ENCODE results near the gene DGKH. TPM values are rescaled to one million over a fixed set of nuclear protein-coding genes. Genes with fewer than 3 reads are reported as not detected.

The DGKH gene
- total and polyA plus RNA-seq, 9 of the 15 experiments (the other 6 are each of a cell fraction or from before 2014, with no cell fraction given), result 0.38 to 4.4 (median 3.1) TPM

- no peak for TF ChIP-seq ZNF407 (IDR thresholded peaks at IDR 0.05; ENCODE audit: low read depth)
- 0 out of 2 replicates have a peak, but pooled peaks have one; percentile 12 for TF ChIP-seq PML (IDR thresholded peaks at IDR 0.05; ENCODE audit: low read length)
- TF ChIP-seq ARID4B (CRISPR knock-in tag; IDR thresholded peaks at IDR 0.05), result 0 out of 2 replicates have a peak, but pooled peaks have one; percentile 19
- peak; percentile 13 to 31; a peak in 2 of 4 replicates for TF ChIP-seq RAD21 (CRISPR knock-in tag; conservative IDR thresholded peaks at IDR 0.05 in 1 of 2, IDR thresholded peaks at IDR 0.05 in 1 of 2)
- TF ChIP-seq PCBP1 (IDR thresholded peaks at IDR 0.05; ENCODE audit: low read depth, low read length, poor library complexity, severe bottlenecking), result peak; percentile 14
- TF ChIP-seq YY1 (IDR thresholded peaks at IDR 0.05; ENCODE audit: borderline replicate concordance in 1 of 3, control insufficient read depth in 1 of 3, extremely low read depth in 1 of 3, insufficient read depth in 3 of 3, insufficient read length in 1 of 3, insufficient replicate concordance in 2 of 3, low read depth in 1 of 3, low read length in 2 of 3), result peak in 1 of 3 experiments; percentile 46
- no peak for TF ChIP-seq MAFG (tag; conservative IDR thresholded peaks at IDR 0.05)
- TF ChIP-seq MEIS2 (IDR thresholded peaks at IDR 0.05; ENCODE audit: partially characterized antibody), result peak; percentile 24
- no peak for TF ChIP-seq NR1H2 (CRISPR knock-in tag; IDR thresholded peaks at IDR 0.05)
- TF ChIP-seq MAZ (CRISPR knock-in tag; conservative IDR thresholded peaks at IDR 0.05 in 1 of 2, IDR thresholded peaks at IDR 0.05 in 1 of 2), result 0 out of 4 replicates have a peak, but pooled peaks of 1 of the 2 experiments have one; percentile 60
- TF ChIP-seq NRF1 (conservative IDR thresholded peaks at IDR 0.05 in 1 of 2, IDR thresholded peaks at IDR 0.05 in 1 of 2), result peak; percentile 91 to 92
Measured at GRCh38 chr13:42048684-42049453, 421 bp downstream of the DGKH start (continued).

All from K562 (cell line).